Mucosa of descending colon (tissue), 3 donors: ENCODE data around the gene KPTN. TPM values are rescaled to one million over a fixed set of nuclear protein-coding genes. Genes with fewer than 3 reads are reported as not detected.

Experiments
- ATAC-seq: fragments of 200-7000 bp; cut with Tn5 transposase; one replicate; pipeline ENCODE4 v1.9.1; 2020; ENCODE audit warnings: mild to moderate bottlenecking, moderate library complexity
- DNase-seq, 3 donors: peaks; one replicate each; pipeline ENCODE4 v3.0.0-alpha.2; 2020
- H3K36me3 ChIP-seq: fragments of 200-600 bp; one replicate; pipeline ENCODE4 v1.8.0; 2021; ENCODE audit warnings: low read depth, mild to moderate bottlenecking
- H3K4me1 ChIP-seq: fragments of 200-600 bp; one replicate; pipeline ENCODE4 v1.8.0; 2021; ENCODE audit warnings: low read depth, mild to moderate bottlenecking
- H3K4me3 ChIP-seq: fragments of 200-600 bp; one replicate; pipeline ENCODE4 v1.8.0; 2021; ENCODE audit warnings: mild to moderate bottlenecking
- H3K9me3 ChIP-seq: fragments of 200-600 bp; one replicate; pipeline ENCODE4 v1.8.0; 2021; ENCODE audit warnings: mild to moderate bottlenecking
- CTCF ChIP-seq: fragments of 200-600 bp; IDR thresholded peaks from one replicate; pipeline ENCODE4 v1.8.0; 2022; ENCODE audit warnings: antibody characterized with exemption, mild to moderate bottlenecking
- intact Hi-C, 2 donors: fragments of 100-400 bp; cut with DNase I in 1 of 2; cut with micrococcal nuclease in 1 of 2; formaldehyde crosslinking; loops; one replicate each; pipeline versions ENCODE4 v1.11.0 to v1.11.1; 2022; cut with DNase I, micrococcal nuclease
- long read RNA-seq, 2 donors: library from polyadenylated mRNA; unstranded; transcript quantifications; one replicate each; pipeline ENCODE4 v2.0.0, GENCODE V29; 2019 to 2021
- total RNA-seq, 3 donors: library from RNA; stranded (reverse); fragmentation: NEBNext Ultra II Directional in 2 of 3; extraction: Animal tissue kit (Norgen Biotek cat#: 25700) in 2 of 3; gene quantifications; one replicate each; pipeline versions ENCODE4 v1.2.1 to v1.2.4, GENCODE V29; 2021 to 2023
- donor health status: DM: no; HTN: no; CAD: no; lungs with moderate emphysema.
- donor health status: DM: no; HTN: no; CAD: no.
- donor health status: DM: no; HTN: yes; CAD: no.

KPTN gene
- total RNA-seq = 1 to 10 TPM; 5.5 to 8.9 (median 8.9) TPM
- long read RNA-seq, donor 1, transcript KPTN-201 (12 exons, 1,691 nt) = major isoform, 8 of 20 reads
- long read RNA-seq, donor 1, partial matches to known transcripts = 7 of 20 reads
- long read RNA-seq, donor 1, other reads (novel, unspliced or antisense) = 5 of 20 reads
- long read RNA-seq, donor 2, partial matches to known transcripts = 0 of 3 reads
- long read RNA-seq, donor 2, other reads (novel, unspliced or antisense) = 1 of 3 reads

GRCh38 chr19:47483800-47484690, at the start of gene KPTN:
TSS of gene KPTN (minus strand) at chr19:47484219. CDS start at chr19:47484160, 59 bp downstream.
- H3K36me3 ChIP-seq = no peaks in the 10 kb centered on the region
- peak; percentile 90 to 94 (median 91) for DNase-seq
- intact Hi-C loops = no loop called here
- H3K4me1 ChIP-seq = peaks cover 8% of the 10 kb centered on the region
- TF ChIP-seq CTCF = peak; percentile 78
- no peaks in the 10 kb centered on the region for H3K9me3 ChIP-seq
- ATAC-seq = peak; percentile 95
- H3K4me3 ChIP-seq = peak within 1 kb of the TSS; percentile 31

GRCh38 chr19:47531640-47532387, 47.8 kb upstream of the KPTN start:
- no peaks in the 10 kb centered on the region for H3K9me3 ChIP-seq
- DNase-seq = no peak
- no peak for TF ChIP-seq CTCF
- ATAC-seq = no peak
- intact Hi-C loops = no loop called here
- H3K36me3 ChIP-seq = no peaks in the 10 kb centered on the region
- H3K4me3 ChIP-seq = no peak overlapping the region
- no peaks in the 10 kb centered on the region for H3K4me1 ChIP-seq

- Histone ChIP-seq H3K36me3 (no peaks in the 10 kb centered on the region), H3K4me1 (no peaks in the 10 kb centered on the region), H3K9me3 (no peaks in the 10 kb centered on the region), H3K4me3 (no peak overlapping the region)
- TF ChIP-seq CTCF = no peak
- DNase-seq (no peak), ATAC-seq (no peak)
- intact Hi-C loops = no loop called here
These were observed 45.2 kb upstream of the KPTN start for GRCh38 chr19:47529018-47529742.

GRCh38 chr19:47526798-47527197, 42.8 kb upstream of the KPTN start:
- intact Hi-C loops = no loop called here
- no peak for TF ChIP-seq CTCF

GRCh38 chr19:47523473-47523872, 39.5 kb upstream of the KPTN start:
- DNase-seq (peak in 2 of 3 donors; percentile 59 to 62), ATAC-seq (peak; percentile 78)
- Histone ChIP-seq H3K4me1 (peaks cover 6% of the 10 kb centered on the region), H3K4me3 (no peak overlapping the region), H3K36me3 (no peaks in the 10 kb centered on the region), H3K9me3 (no peaks in the 10 kb centered on the region)
- intact Hi-C loops = no loop called here
- no peak for TF ChIP-seq CTCF

More at GRCh38 chr19:47526798-47527197, 42.8 kb upstream of the KPTN start:
- DNase-seq (no peak), ATAC-seq (no peak)
- no peaks in the 10 kb centered on the region for H3K36me3 ChIP-seq
- H3K4me3 ChIP-seq = no peak overlapping the region
- H3K4me1 ChIP-seq = peaks cover 6% of the 10 kb centered on the region
- no peaks in the 10 kb centered on the region for H3K9me3 ChIP-seq
